Type B pancreatic cell (in vitro differentiated cells): ENCODE data around the gene HTR1D. TPM values are rescaled to one million over a fixed set of nuclear protein-coding genes. Genes with fewer than 3 reads are reported as not detected.

ENCODE experiments used
- DNase-seq: peaks from one replicate; pipeline ENCODE4 v3.0.0; 2021; ENCODE audit warnings: mixed read lengths; ENCODE audit not compliant: unreplicated experiment; ENCODE audit errors: extremely low spot score
- H3K27ac Mint-ChIP-seq: 2 replicates; pipeline ENCODE4 v1.8.0; 2021; ENCODE audit warnings: mild to moderate bottlenecking, mixed read lengths
- H3K27me3 Mint-ChIP-seq: 2 replicates; pipeline ENCODE4 v1.8.0; 2021; ENCODE audit warnings: mixed read lengths
- H3K36me3 Mint-ChIP-seq: 2 replicates; pipeline ENCODE4 v1.8.0; 2021; ENCODE audit warnings: mixed read lengths
- H3K4me1 Mint-ChIP-seq: one replicate; pipeline ENCODE4 v1.8.0; 2021; ENCODE audit warnings: mixed read lengths; ENCODE audit not compliant: unreplicated experiment
- H3K4me3 Mint-ChIP-seq: 2 replicates; pipeline ENCODE4 v1.8.0; 2021; ENCODE audit warnings: mild to moderate bottlenecking, mixed read lengths
- H3K9me3 Mint-ChIP-seq: 2 replicates; pipeline ENCODE4 v1.8.0; 2021; ENCODE audit warnings: mixed read lengths
- total RNA-seq: library from RNA; stranded (reverse); gene quantifications from 2 replicates; pipeline ENCODE4 v1.2.1, GENCODE V29; 2021; ENCODE audit warnings: low replicate concordance
- TF ChIP-seq, protein P1 (sequence below): fragments of 200-600 bp; sonication (generic); conservative IDR thresholded peaks from 2 replicates; pipeline ENCODE4 v1.5.0; 2021; ENCODE audit warnings: antibody characterized with exemption, mild to moderate bottlenecking

HTR1D gene
- total RNA-seq, 1 donor from 2014 or later, result 0.92 TPM

DNA sequence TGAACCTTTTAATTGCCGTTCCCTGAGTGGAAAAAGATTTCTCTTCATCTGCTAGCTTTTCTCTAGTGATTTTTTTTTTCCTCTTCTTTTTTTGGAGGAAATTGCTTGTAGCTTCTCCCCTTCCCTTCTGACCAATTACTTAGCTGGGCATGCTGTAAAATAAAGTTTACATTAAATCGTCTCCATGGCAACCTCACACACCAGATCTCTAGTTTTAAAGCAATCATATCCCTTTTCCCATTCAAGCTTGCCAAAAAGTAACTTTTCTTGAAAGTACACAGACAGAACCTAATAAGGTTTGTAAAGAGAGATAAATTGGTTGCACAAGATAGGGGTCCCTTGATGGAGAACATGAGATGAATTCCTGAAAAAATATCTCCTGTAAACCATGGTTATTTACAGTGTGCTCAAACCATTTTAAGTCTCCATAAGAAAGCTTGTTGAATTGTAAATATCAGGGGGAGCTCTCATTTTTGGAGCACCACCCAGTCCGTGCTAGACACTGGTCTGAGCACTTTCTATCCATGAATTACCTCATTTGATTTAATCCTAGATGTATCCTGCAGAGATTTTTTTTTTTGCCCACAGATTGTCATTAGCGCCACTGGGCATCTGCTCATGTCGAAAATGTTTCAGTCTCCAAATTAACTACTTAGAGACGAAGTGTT is 32.6 kb upstream of the HTR1D start:
- TF ChIP-seq, protein P1, sequence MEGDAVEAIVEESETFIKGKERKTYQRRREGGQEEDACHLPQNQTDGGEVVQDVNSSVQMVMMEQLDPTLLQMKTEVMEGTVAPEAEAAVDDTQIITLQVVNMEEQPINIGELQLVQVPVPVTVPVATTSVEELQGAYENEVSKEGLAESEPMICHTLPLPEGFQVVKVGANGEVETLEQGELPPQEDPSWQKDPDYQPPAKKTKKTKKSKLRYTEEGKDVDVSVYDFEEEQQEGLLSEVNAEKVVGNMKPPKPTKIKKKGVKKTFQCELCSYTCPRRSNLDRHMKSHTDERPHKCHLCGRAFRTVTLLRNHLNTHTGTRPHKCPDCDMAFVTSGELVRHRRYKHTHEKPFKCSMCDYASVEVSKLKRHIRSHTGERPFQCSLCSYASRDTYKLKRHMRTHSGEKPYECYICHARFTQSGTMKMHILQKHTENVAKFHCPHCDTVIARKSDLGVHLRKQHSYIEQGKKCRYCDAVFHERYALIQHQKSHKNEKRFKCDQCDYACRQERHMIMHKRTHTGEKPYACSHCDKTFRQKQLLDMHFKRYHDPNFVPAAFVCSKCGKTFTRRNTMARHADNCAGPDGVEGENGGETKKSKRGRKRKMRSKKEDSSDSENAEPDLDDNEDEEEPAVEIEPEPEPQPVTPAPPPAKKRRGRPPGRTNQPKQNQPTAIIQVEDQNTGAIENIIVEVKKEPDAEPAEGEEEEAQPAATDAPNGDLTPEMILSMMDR, result no peak
- no peak for DNase-seq
- Mint-ChIP-seq H3K4me3 (no peak overlapping the region), H3K27ac (no peak overlapping the region), H3K4me1 (peaks cover 7% of the 10 kb centered on the region), H3K27me3 (no peaks in the 10 kb centered on the region), H3K9me3 (no peaks in the 10 kb centered on the region), H3K36me3 (no peaks in the 10 kb centered on the region)

GRCh38 chr1:23247276-23247675 is 30.0 kb upstream of the HTR1D start:
- Mint-ChIP-seq H3K4me1 (peaks cover 7% of the 10 kb centered on the region), H3K36me3 (no peaks in the 10 kb centered on the region), H3K27me3 (peaks cover 2% of the 10 kb centered on the region), H3K27ac (no peak overlapping the region), H3K9me3 (no peaks in the 10 kb centered on the region), H3K4me3 (no peak overlapping the region)
- no peak for DNase-seq
- TF ChIP-seq, protein P1, result no peak

DNA sequence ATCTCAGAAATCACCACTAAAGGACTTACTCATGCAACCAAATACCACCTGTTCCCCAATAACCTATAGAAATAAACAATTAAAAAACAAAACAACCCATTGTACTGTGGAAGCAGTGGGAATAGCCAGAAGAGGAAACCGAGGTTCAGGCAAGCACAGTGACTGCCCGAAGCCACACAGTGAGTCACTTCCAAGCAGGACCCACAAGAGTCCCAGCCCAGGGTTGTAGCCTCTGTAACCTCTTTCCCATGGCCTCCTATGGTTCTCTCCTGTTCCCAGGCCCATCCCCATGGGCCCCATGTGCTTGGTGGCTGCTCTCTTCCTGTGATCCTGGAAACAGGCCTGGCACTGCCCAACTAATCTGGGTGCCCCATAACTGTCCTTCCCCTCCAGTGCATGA is 29.0 kb upstream of the HTR1D start:
- DNase-seq, result no peak
- peaks cover 7% of the 10 kb centered on the region for H3K4me1 Mint-ChIP-seq
- H3K4me3 Mint-ChIP-seq, result no peak overlapping the region
- no peak overlapping the region for H3K27ac Mint-ChIP-seq
- TF ChIP-seq, protein P1, result no peak
- no peaks in the 10 kb centered on the region for H3K36me3 Mint-ChIP-seq
- H3K27me3 Mint-ChIP-seq, result peaks cover 2% of the 10 kb centered on the region
- no peaks in the 10 kb centered on the region for H3K9me3 Mint-ChIP-seq

GRCh38 chr1:23244256-23244761 is 27.0 kb upstream of the HTR1D start:
- DNase-seq, result no peak
- no peak overlapping the region for H3K4me3 Mint-ChIP-seq
- H3K9me3 Mint-ChIP-seq, result no peaks in the 10 kb centered on the region
- TF ChIP-seq, protein P1, result no peak
- H3K36me3 Mint-ChIP-seq, result no peaks in the 10 kb centered on the region
- H3K27me3 Mint-ChIP-seq, result peaks cover 2% of the 10 kb centered on the region
- no peak overlapping the region for H3K27ac Mint-ChIP-seq
- H3K4me1 Mint-ChIP-seq, result no peaks in the 10 kb centered on the region

GRCh38 chr1:23242414-23242813 is 25.1 kb upstream of the HTR1D start:
- H3K4me3 Mint-ChIP-seq, result no peak overlapping the region
- no peak for DNase-seq
- no peaks in the 10 kb centered on the region for H3K9me3 Mint-ChIP-seq
- H3K4me1 Mint-ChIP-seq, result no peaks in the 10 kb centered on the region
- H3K27me3 Mint-ChIP-seq, result peaks cover 2% of the 10 kb centered on the region
- TF ChIP-seq, protein P1, result no peak
- no peaks in the 10 kb centered on the region for H3K36me3 Mint-ChIP-seq
- no peak overlapping the region for H3K27ac Mint-ChIP-seq
